Testis (tissue), 3 donors: Measurements from ENCODE around the gene EYS. TPM values are rescaled to one million over a fixed set of nuclear protein-coding genes. Genes with fewer than 3 reads are reported as not detected.

Source experiments
- DNase-seq: peaks from one replicate; pipeline ENCODE4 v3.0.0-alpha.2; 2019
- H3K27ac ChIP-seq, 2 donors: fragments of 200-600 bp; sonication (generic); one replicate each; pipeline ENCODE4 v1.5.1; 2019
- H3K27me3 ChIP-seq: fragments of 200-600 bp; sonication (generic); one replicate; pipeline ENCODE4 v1.5.1; 2019
- H3K36me3 ChIP-seq: fragments of 200-600 bp; sonication (generic); one replicate; pipeline ENCODE4 v1.5.1; 2017; ENCODE audit warnings: low read depth; ENCODE audit errors: missing control alignments
- H3K4me1 ChIP-seq: fragments of 200-600 bp; sonication (generic); one replicate; pipeline ENCODE4 v1.5.1; 2019
- H3K4me3 ChIP-seq, 2 donors: fragments of 200-600 bp; sonication (generic); one replicate each; pipeline ENCODE4 v1.5.1; 2017 to 2019
- H3K9me3 ChIP-seq: fragments of 200-600 bp; sonication (generic); one replicate; pipeline ENCODE4 v1.5.1; 2017
- POLR2A ChIP-seq: fragments of 450-650 bp; IDR thresholded peaks from one replicate; pipeline ENCODE4 v1.6.1; 2017; ENCODE audit warnings: antibody characterized with exemption, mild to moderate bottlenecking, moderate library complexity
- WGBS, 2 donors: methylation state at CpG; one replicate each; pipeline ENCODE4 v1.1.5; 2018; 5-methylcytosine and 5-hydroxymethylcytosine counted together
- intact Hi-C: fragments of 100-400 bp; cut with DNase I; formaldehyde crosslinking; loops from one replicate; pipeline ENCODE4 v1.15.1; 2023; ENCODE audit warnings: low total_unique reads
- polyA plus RNA-seq: library from polyadenylated mRNA; stranded (reverse); fragments of 350-450 nt; fragmentation: Illumina TruSeq; extraction: RNeasy Lipid Tissue Mini Kit (QIAGEN cat#74804); gene quantifications from one replicate; pipeline ENCODE4 v1.2.3, GENCODE V29; 2014; ENCODE audit warnings: low read depth, low replicate concordance; ENCODE audit not compliant: insufficient read depth
- total RNA-seq, 2 donors: library from RNA; depleted of rRNA; stranded (reverse); fragments of >200 nt; gene quantifications; one replicate each; pipeline ENCODE4 v1.2.3, GENCODE V29; 2016
- TF ChIP-seq, protein P1 (sequence below), 3 experiments: fragments of 450-650 bp in 2 of 3; fragments of 200-600 bp in 1 of 3; sonication (generic) in 1 of 3; IDR thresholded peaks; one replicate each; pipeline ENCODE4 v1.5.1; 2016 to 2019; ENCODE audit warnings: antibody characterized with exemption in 3 of 3, mild to moderate bottlenecking in 2 of 3, moderate library complexity in 1 of 3

EYS gene
- total and polyA plus RNA-seq, 3 donors from 2014 or later = 1.3 to 2.8 (median 2.6) TPM

DNA sequence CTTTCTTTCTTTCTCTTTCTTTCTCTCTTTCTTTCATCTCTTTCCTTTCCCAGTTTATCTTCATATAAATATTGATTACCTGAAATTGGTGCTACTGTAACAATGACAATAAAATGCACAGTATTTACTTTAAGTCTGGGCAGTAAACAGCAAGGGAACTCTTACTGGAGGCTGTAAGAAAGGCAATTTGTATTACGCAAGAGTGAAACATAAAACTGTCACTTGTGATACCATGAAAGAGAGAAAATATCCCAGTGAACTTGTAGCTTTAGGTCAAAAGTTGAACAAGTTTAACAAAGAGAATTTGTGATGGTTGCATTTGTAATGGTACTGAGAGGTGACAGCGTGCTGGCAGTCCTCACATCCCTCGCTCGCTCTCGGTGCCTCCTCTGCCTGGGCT is 80.0 kb downstream of the EYS start:
- WGBS, 2 donors = 65 to 69% methylated on average over 5 of the region's 5 CpGs
- Histone ChIP-seq H3K27me3 (no peaks in the 10 kb centered on the region), H3K4me3 (peak overlapping the region in 1 of 2 donors; percentile 9), H3K4me1 (no peaks in the 10 kb centered on the region), H3K9me3 (no peaks in the 10 kb centered on the region), H3K27ac (no peak overlapping the region), H3K36me3 (no peaks in the 10 kb centered on the region)
- intact Hi-C loops = no loop called here
- TF ChIP-seq, protein P1, sequence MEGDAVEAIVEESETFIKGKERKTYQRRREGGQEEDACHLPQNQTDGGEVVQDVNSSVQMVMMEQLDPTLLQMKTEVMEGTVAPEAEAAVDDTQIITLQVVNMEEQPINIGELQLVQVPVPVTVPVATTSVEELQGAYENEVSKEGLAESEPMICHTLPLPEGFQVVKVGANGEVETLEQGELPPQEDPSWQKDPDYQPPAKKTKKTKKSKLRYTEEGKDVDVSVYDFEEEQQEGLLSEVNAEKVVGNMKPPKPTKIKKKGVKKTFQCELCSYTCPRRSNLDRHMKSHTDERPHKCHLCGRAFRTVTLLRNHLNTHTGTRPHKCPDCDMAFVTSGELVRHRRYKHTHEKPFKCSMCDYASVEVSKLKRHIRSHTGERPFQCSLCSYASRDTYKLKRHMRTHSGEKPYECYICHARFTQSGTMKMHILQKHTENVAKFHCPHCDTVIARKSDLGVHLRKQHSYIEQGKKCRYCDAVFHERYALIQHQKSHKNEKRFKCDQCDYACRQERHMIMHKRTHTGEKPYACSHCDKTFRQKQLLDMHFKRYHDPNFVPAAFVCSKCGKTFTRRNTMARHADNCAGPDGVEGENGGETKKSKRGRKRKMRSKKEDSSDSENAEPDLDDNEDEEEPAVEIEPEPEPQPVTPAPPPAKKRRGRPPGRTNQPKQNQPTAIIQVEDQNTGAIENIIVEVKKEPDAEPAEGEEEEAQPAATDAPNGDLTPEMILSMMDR (IDR thresholded peaks at IDR 0.05) = no peak
- TF ChIP-seq POLR2A = no peak
- no peak for DNase-seq

DNA sequence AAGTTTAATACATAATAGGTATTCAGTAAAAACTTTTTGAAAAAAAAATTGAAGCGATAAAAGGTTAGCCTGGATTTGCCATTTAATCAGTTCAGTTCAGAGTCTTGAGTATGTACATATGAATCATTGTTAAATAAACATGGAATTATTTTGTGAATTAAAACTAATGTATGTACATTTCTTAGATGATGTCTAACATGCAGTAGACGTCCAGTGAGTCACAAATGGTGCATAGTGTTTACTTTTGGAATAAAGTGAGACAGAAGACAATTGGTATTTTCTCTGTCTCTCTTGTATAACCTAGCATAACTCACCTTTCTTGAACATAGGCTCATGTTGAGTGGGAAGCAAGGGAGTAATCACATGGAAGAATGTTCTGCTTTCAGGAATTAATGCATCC is 83.5 kb downstream of the EYS start:
- no peak for TF ChIP-seq POLR2A
- TF ChIP-seq, protein P1 (IDR thresholded peaks at IDR 0.05) = no peak
- intact Hi-C loops = no loop called here
- 84 to 86% methylated on average over 2 of the region's 2 CpGs for WGBS, 2 donors

DNA sequence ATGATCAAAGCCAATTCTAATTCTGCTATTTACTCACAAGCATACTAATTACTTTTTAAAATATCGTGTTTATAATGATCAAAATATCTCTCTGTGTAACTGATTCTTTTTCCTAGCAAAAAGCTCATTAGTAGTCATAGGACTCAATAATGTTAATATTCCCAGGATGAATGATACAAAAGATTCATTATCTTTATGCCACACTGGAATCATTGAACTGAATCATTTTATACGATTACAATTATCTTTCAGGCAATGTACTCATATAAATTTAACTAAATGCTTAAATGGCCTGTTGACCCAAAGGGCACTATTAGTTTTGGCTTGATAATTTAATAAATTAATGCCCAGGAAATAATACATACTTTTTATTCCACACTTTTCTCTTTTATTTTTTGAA is 96.3 kb downstream of the EYS start:
- Histone ChIP-seq H3K27me3 (no peaks in the 10 kb centered on the region), H3K27ac (no peak overlapping the region), H3K4me1 (no peaks in the 10 kb centered on the region), H3K36me3 (no peaks in the 10 kb centered on the region), H3K4me3 (no peak overlapping the region), H3K9me3 (no peaks in the 10 kb centered on the region)
- intact Hi-C loops = no loop called here
- TF ChIP-seq, protein P1 (IDR thresholded peaks at IDR 0.05) = no peak
- TF ChIP-seq POLR2A = no peak
- no peak for DNase-seq
- WGBS, 2 donors = 68 to 82% methylated on average over 2 of the region's 2 CpGs

More for the DNA sequence above, 83.5 kb downstream of the EYS start:
- Histone ChIP-seq H3K4me3 (no peak overlapping the region), H3K4me1 (no peaks in the 10 kb centered on the region), H3K27ac (no peak overlapping the region), H3K36me3 (no peaks in the 10 kb centered on the region), H3K27me3 (no peaks in the 10 kb centered on the region), H3K9me3 (no peaks in the 10 kb centered on the region)
- DNase-seq = no peak

DNA sequence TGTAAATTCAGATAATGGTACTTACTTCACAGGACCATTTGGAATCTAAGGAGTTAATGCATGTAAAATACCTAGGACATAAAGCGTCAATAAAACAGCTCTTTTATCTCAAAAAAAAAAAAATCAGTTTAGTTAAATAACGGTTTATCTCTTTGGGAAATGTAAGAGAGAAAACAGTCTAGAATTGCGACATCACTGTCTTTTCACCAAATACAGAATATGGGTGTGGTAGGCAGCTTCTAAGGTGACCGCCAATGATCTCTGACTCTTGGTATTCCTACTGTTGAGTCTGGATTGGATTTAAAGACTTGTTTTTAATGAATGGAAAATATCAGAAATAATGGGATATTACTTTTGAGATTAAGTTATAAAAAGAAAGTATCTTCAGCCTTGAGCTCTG is 111.5 kb downstream of the EYS start:
- Histone ChIP-seq H3K36me3 (no peaks in the 10 kb centered on the region), H3K4me1 (no peaks in the 10 kb centered on the region), H3K4me3 (no peak overlapping the region), H3K27me3 (no peaks in the 10 kb centered on the region), H3K9me3 (no peaks in the 10 kb centered on the region), H3K27ac (no peak overlapping the region)
- DNase-seq = no peak
- WGBS, 2 donors = 84 to 88% methylated on average over 4 of the region's 4 CpGs
- intact Hi-C loops = no loop called here
- no peak for TF ChIP-seq POLR2A
- TF ChIP-seq, protein P1 (IDR thresholded peaks at IDR 0.05) = no peak

DNA sequence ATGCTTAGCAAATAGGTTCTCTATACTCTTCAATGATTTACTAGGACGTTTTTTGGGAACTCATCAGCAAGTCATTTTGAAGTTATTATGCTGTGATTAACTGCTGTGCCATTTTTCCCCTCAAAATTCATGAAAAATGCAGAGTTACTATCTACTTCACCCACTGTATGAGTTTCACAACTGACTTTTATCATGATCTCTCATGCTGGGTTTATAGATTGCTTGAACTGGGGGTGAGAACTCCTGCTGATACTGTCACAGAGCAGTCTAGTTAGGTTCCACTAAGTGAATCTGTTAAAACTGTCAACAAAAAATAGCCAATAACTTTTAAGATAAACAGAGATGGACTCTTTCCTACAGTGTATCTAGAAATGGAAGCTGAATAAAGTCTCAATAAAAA is 136.7 kb downstream of the EYS start:
- Histone ChIP-seq H3K27ac (no peak overlapping the region), H3K9me3 (no peaks in the 10 kb centered on the region), H3K4me3 (no peak overlapping the region), H3K36me3 (no peaks in the 10 kb centered on the region), H3K4me1 (no peaks in the 10 kb centered on the region), H3K27me3 (no peaks in the 10 kb centered on the region)
- TF ChIP-seq POLR2A = no peak
- TF ChIP-seq, protein P1 (IDR thresholded peaks at IDR 0.05) = no peak
- intact Hi-C loops = no loop called here
- DNase-seq = no peak
- WGBS, 2 donors = 58 to 69% methylated on average over 1 of the region's 1 CpG
